Liver (tissue), 9 donors: Measurements from ENCODE around the gene WWC1. TPM values are rescaled to one million over a fixed set of nuclear protein-coding genes. Genes with fewer than 3 reads are reported as not detected.

ENCODE experiments used
- DNase-seq: peaks from one replicate; pipeline ENCODE4 v3.0.0-alpha.2; 2017; ENCODE audit warnings: low spot score
- H3K27ac ChIP-seq, 2 donors: one replicate each; pipeline ENCODE4 v1.7.0; 2013; ENCODE audit warnings: inconsistent platforms in 2 of 2, low read length in 2 of 2, control low read depth in 1 of 2, low read depth in 1 of 2, mild to moderate bottlenecking in 1 of 2
- H3K27me3 ChIP-seq, 4 donors: one replicate each; pipeline versions ENCODE4 v1.6.1 to v1.7.0; 2013; ENCODE audit warnings: low read length in 3 of 4, inconsistent platforms in 1 of 4, mild to moderate bottlenecking in 1 of 4, moderate library complexity in 1 of 4; ENCODE audit not compliant: control insufficient read depth in 4 of 4, insufficient read depth in 4 of 4
- H3K36me3 ChIP-seq, 4 donors: one replicate each; pipeline versions ENCODE4 v1.6.1 to v1.7.0; 2013; ENCODE audit warnings: low read length in 3 of 4, mild to moderate bottlenecking in 3 of 4, low read depth in 1 of 4, moderate library complexity in 1 of 4; ENCODE audit not compliant: control insufficient read depth in 4 of 4, insufficient read depth in 3 of 4
- H3K4me1 ChIP-seq, 4 donors: one replicate each; pipeline versions ENCODE4 v1.6.1 to v1.7.0; 2013; ENCODE audit warnings: low read length in 3 of 4, mild to moderate bottlenecking in 3 of 4, moderate library complexity in 1 of 4; ENCODE audit not compliant: control insufficient read depth in 4 of 4, insufficient read depth in 4 of 4
- H3K4me3 ChIP-seq, 3 donors: one replicate each; pipeline versions ENCODE4 v1.6.1 to v1.7.0; 2013; ENCODE audit warnings: low read length in 3 of 3, control low read depth in 1 of 3, low read depth in 1 of 3, mild to moderate bottlenecking in 1 of 3
- H3K9ac ChIP-seq, 2 donors: one replicate each; pipeline ENCODE4 v1.7.0; 2013; ENCODE audit warnings: low read length in 2 of 2, mild to moderate bottlenecking in 2 of 2, moderate library complexity in 2 of 2, control low read depth in 1 of 2, low read depth in 1 of 2
- H3K9me3 ChIP-seq, 4 donors: one replicate each; pipeline versions ENCODE4 v1.6.1 to v1.7.0; 2013; ENCODE audit warnings: low read length in 3 of 4; ENCODE audit not compliant: control insufficient read depth in 4 of 4
- ATF3 ChIP-seq: IDR thresholded peaks from 2 replicates; pipeline ENCODE4 v1.6.1; 2016; ENCODE audit warnings: antibody characterized with exemption
- EGR1 ChIP-seq, 2 donors: IDR thresholded peaks; 2 replicates each; pipeline ENCODE4 v1.6.1; 2016 to 2018; ENCODE audit warnings: antibody characterized with exemption in 2 of 2, low read depth in 2 of 2
- FOXA1 ChIP-seq: IDR thresholded peaks from 2 replicates; pipeline ENCODE4 v1.6.1; 2016; ENCODE audit warnings: antibody characterized with exemption
- FOXA2 ChIP-seq: IDR thresholded peaks from 2 replicates; pipeline ENCODE4 v1.6.1; 2016; ENCODE audit warnings: antibody characterized with exemption
- GABPA ChIP-seq, 2 donors: IDR thresholded peaks in 1 of 2; conservative IDR thresholded peaks in 1 of 2; 2 replicates each; pipeline ENCODE4 v1.6.1; 2016; ENCODE audit warnings: antibody characterized with exemption in 2 of 2, mild to moderate bottlenecking in 1 of 2, moderate library complexity in 1 of 2
- HNF4A ChIP-seq, 2 donors: conservative IDR thresholded peaks; 2 replicates each; pipeline ENCODE4 v1.6.1; 2016; ENCODE audit warnings: antibody characterized with exemption in 2 of 2, mild to moderate bottlenecking in 2 of 2
- HNF4G ChIP-seq: IDR thresholded peaks from 2 replicates; pipeline ENCODE4 v1.6.1; 2016; ENCODE audit warnings: antibody characterized with exemption
- JUND ChIP-seq, 2 donors: IDR thresholded peaks; 2 replicates each; pipeline ENCODE4 v1.6.1; 2016; ENCODE audit warnings: antibody characterized with exemption in 2 of 2
- MAX ChIP-seq: IDR thresholded peaks from 2 replicates; pipeline ENCODE4 v1.6.1; 2016; ENCODE audit warnings: antibody characterized with exemption
- NR2F2 ChIP-seq: IDR thresholded peaks from 2 replicates; pipeline ENCODE4 v1.6.1; 2016; ENCODE audit warnings: antibody characterized with exemption
- RAD21 ChIP-seq, 2 donors: IDR thresholded peaks; 2 replicates each; pipeline ENCODE4 v1.6.1; 2016; ENCODE audit warnings: antibody characterized with exemption in 2 of 2, mild to moderate bottlenecking in 2 of 2
- RXRA ChIP-seq, 2 donors: IDR thresholded peaks; 2 replicates each; pipeline ENCODE4 v1.6.1; 2017 to 2018; ENCODE audit warnings: antibody characterized with exemption in 2 of 2, mild to moderate bottlenecking in 1 of 2
- SP1 ChIP-seq: IDR thresholded peaks from 2 replicates; pipeline ENCODE4 v1.6.1; 2018; ENCODE audit warnings: antibody characterized with exemption, mild to moderate bottlenecking
- TAF1 ChIP-seq: conservative IDR thresholded peaks from 2 replicates; pipeline ENCODE4 v1.6.1; 2016; ENCODE audit warnings: antibody characterized with exemption, mild to moderate bottlenecking
- YY1 ChIP-seq: IDR thresholded peaks from 2 replicates; pipeline ENCODE4 v1.6.1; 2016; ENCODE audit warnings: antibody characterized with exemption, mild to moderate bottlenecking
- WGBS: extraction: QIAGEN DNeasy Blood & Tissue Kit; methylation state at CpG from one replicate; pipeline ENCODE4 v1.1.7; 2013; 5-methylcytosine and 5-hydroxymethylcytosine counted together
- polyA plus RNA-seq, 2 donors: library from polyadenylated mRNA; stranded (reverse) in 1 of 2; unstranded in 1 of 2; fragments of 200-250 nt in 1 of 2; fragments of >200 nt in 1 of 2; fragmentation: Nextera tagmentation in 1 of 2; extraction: Ambion mirVana in 1 of 2; gene quantifications; one replicate each; pipeline versions ENCODE4 v1.2.1 to v1.2.3, GENCODE V29; 2013 to 2015
- total RNA-seq, 2 donors: library from RNA; depleted of rRNA; stranded (reverse); fragments of >200 nt; gene quantifications; one replicate each; pipeline ENCODE4 v1.2.3, GENCODE V29; 2014
- TF ChIP-seq, protein P1 (sequence below): fragments of 150-350 bp; IDR thresholded peaks from 2 replicates; pipeline ENCODE4 v1.5.1; 2017; ENCODE audit warnings: improper control_type of control experiment, low read depth, low read length; ENCODE audit not compliant: missing input control
- TF ChIP-seq, protein P2 (sequence below): IDR thresholded peaks from 2 replicates; pipeline ENCODE4 v1.6.1; 2016; ENCODE audit warnings: antibody characterized with exemption, mild to moderate bottlenecking
- TF ChIP-seq, protein P3 (sequence below): IDR thresholded peaks from 2 replicates; pipeline ENCODE4 v1.6.1; 2016; ENCODE audit warnings: antibody characterized with exemption
- donor health status: healthy.
- donor health status: healthy.
- donor health status: healthy.
- donor health status: healthy.
- donor health status: healthy.

The WWC1 gene
- total and polyA plus RNA-seq, 4 donors: 5.9 to 25.1 (median 14.8) TPM

DNA sequence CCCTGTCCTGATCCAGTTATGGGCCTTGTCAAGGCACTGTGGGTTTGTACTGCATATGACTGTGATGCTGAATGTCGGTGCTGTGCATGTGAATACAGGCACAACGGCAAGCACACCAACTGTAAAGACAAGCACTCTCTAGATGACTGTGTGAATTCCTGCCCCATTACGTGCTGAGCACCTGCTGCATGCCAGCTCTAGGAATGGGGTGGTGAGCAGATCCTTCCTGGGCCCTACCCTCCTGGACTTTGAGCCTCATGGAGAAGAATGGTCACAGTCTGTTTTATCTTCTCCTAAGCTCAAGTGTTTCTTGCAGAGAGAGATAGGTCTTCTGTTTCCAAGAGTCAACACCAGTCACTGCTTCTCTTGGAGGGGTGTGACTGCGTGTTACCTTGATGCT, 138.9 kb downstream of the WWC1 start:
- no peak overlapping the region for H3K9ac ChIP-seq
- H3K27ac ChIP-seq: no peak overlapping the region
- H3K27me3 ChIP-seq: no peaks in the 10 kb centered on the region
- no peaks in the 10 kb centered on the region for H3K9me3 ChIP-seq
- TF ChIP-seq FOXA1 (no peak), YY1 (no peak), JUND (IDR thresholded peaks at IDR 0.05) (no peak), FOXA2 (no peak), HNF4A (conservative IDR thresholded peaks at IDR 0.05) (no peak), RXRA (IDR thresholded peaks at IDR 0.05) (no peak)
- TF ChIP-seq, protein P1, sequence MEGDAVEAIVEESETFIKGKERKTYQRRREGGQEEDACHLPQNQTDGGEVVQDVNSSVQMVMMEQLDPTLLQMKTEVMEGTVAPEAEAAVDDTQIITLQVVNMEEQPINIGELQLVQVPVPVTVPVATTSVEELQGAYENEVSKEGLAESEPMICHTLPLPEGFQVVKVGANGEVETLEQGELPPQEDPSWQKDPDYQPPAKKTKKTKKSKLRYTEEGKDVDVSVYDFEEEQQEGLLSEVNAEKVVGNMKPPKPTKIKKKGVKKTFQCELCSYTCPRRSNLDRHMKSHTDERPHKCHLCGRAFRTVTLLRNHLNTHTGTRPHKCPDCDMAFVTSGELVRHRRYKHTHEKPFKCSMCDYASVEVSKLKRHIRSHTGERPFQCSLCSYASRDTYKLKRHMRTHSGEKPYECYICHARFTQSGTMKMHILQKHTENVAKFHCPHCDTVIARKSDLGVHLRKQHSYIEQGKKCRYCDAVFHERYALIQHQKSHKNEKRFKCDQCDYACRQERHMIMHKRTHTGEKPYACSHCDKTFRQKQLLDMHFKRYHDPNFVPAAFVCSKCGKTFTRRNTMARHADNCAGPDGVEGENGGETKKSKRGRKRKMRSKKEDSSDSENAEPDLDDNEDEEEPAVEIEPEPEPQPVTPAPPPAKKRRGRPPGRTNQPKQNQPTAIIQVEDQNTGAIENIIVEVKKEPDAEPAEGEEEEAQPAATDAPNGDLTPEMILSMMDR: no peak
- no peak for DNase-seq
- no peak overlapping the region for H3K4me3 ChIP-seq
- H3K36me3 ChIP-seq: peaks cover 5 to 69% (median 33%) of the 10 kb centered on the region in 4 donors
- no peaks in the 10 kb centered on the region for H3K4me1 ChIP-seq
- WGBS: 95% methylated on average over 4 of the region's 4 CpGs

DNA sequence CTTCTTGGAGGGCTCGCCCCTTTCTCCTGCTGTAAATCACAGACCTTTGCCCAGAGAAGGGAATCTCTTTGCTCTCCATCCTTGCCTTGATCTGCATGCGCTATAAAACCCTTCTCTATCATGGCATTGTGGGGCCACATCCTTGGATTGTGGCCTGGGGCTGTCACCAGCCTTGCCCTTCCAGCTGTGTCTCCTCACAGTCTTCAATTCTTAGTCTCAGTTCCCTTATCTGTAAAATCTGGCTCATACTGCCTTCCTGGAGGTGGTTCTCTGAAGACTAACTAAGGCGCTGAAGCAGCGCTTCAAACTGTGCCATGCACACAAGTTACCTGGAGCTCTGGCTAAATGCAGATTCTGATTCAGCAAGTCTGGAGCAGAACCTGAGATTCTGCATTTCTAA, 141.5 kb downstream of the WWC1 start:
- Histone ChIP-seq H3K4me1 (no peaks in the 10 kb centered on the region), H3K27me3 (no peaks in the 10 kb centered on the region), H3K27ac (no peak overlapping the region), H3K9ac (no peak overlapping the region), H3K4me3 (no peak overlapping the region), H3K9me3 (no peaks in the 10 kb centered on the region), H3K36me3 (peaks cover 8 to 87% (median 43%) of the 10 kb centered on the region in 4 donors)
- WGBS: 92% methylated on average over 4 of the region's 4 CpGs
- no peak for TF ChIP-seq TAF1
- TF ChIP-seq EGR1 (IDR thresholded peaks at IDR 0.05; ENCODE audit: low read depth in 2 of 2): no peak
- no peak for TF ChIP-seq GABPA (IDR thresholded peaks at IDR 0.05 in 1 of 2, conservative IDR thresholded peaks at IDR 0.05 in 1 of 2)
- TF ChIP-seq, protein P2, sequence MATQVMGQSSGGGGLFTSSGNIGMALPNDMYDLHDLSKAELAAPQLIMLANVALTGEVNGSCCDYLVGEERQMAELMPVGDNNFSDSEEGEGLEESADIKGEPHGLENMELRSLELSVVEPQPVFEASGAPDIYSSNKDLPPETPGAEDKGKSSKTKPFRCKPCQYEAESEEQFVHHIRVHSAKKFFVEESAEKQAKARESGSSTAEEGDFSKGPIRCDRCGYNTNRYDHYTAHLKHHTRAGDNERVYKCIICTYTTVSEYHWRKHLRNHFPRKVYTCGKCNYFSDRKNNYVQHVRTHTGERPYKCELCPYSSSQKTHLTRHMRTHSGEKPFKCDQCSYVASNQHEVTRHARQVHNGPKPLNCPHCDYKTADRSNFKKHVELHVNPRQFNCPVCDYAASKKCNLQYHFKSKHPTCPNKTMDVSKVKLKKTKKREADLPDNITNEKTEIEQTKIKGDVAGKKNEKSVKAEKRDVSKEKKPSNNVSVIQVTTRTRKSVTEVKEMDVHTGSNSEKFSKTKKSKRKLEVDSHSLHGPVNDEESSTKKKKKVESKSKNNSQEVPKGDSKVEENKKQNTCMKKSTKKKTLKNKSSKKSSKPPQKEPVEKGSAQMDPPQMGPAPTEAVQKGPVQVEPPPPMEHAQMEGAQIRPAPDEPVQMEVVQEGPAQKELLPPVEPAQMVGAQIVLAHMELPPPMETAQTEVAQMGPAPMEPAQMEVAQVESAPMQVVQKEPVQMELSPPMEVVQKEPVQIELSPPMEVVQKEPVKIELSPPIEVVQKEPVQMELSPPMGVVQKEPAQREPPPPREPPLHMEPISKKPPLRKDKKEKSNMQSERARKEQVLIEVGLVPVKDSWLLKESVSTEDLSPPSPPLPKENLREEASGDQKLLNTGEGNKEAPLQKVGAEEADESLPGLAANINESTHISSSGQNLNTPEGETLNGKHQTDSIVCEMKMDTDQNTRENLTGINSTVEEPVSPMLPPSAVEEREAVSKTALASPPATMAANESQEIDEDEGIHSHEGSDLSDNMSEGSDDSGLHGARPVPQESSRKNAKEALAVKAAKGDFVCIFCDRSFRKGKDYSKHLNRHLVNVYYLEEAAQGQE: no peak
- no peak for TF ChIP-seq HNF4G
- no peak for TF ChIP-seq RAD21 (IDR thresholded peaks at IDR 0.05)
- TF ChIP-seq NR2F2: no peak
- no peak for TF ChIP-seq SP1
- no peak for TF ChIP-seq RXRA (IDR thresholded peaks at IDR 0.05)
- no peak for TF ChIP-seq YY1
- no peak for TF ChIP-seq MAX
- TF ChIP-seq, protein P3, sequence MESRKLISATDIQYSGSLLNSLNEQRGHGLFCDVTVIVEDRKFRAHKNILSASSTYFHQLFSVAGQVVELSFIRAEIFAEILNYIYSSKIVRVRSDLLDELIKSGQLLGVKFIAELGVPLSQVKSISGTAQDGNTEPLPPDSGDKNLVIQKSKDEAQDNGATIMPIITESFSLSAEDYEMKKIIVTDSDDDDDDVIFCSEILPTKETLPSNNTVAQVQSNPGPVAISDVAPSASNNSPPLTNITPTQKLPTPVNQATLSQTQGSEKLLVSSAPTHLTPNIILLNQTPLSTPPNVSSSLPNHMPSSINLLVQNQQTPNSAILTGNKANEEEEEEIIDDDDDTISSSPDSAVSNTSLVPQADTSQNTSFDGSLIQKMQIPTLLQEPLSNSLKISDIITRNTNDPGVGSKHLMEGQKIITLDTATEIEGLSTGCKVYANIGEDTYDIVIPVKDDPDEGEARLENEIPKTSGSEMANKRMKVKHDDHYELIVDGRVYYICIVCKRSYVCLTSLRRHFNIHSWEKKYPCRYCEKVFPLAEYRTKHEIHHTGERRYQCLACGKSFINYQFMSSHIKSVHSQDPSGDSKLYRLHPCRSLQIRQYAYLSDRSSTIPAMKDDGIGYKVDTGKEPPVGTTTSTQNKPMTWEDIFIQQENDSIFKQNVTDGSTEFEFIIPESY: no peak
- TF ChIP-seq FOXA1: no peak
- TF ChIP-seq FOXA2: no peak
- TF ChIP-seq ATF3: no peak
- DNase-seq: no peak
